NCI-H2107 (cell line): ENCODE measurements around the gene ZNF467.
A peak's percentile ranks its signal among the peaks of the same experiment; 100 is the strongest.

ENCODE experiments used
- DNase-seq: peaks from one replicate; lab custom pipeline; 2025; lab: John Stamatoyannopoulos, UW

Gene ZNF467

GRCh38 chr7:149743476-149744255 is 29.7 kb downstream of the ZNF467 start:
- no peak for DNase-seq

GRCh38 chr7:149742075-149742701 is 31.2 kb downstream of the ZNF467 start:
- DNase-seq = peak; percentile 45

GRCh38 chr7:149741629-149742028 is 31.8 kb downstream of the ZNF467 start:
- DNase-seq = peak; percentile 22

- DNase-seq = no peak
Observed at GRCh38 chr7:149736478-149737360, 36.7 kb downstream of the ZNF467 start.

- DNase-seq = no peak
Observed at GRCh38 chr7:149735779-149736477, 37.5 kb downstream of the ZNF467 start.

GRCh38 chr7:149735181-149735602 is 38.2 kb downstream of the ZNF467 start:
- DNase-seq = no peak

GRCh38 chr7:149734791-149735075 is 38.7 kb downstream of the ZNF467 start:
- DNase-seq = no peak

- DNase-seq = peak; percentile 39
Observed at GRCh38 chr7:149733924-149734790, 39.2 kb downstream of the ZNF467 start.

GRCh38 chr7:149733131-149733923 is 40.1 kb downstream of the ZNF467 start:
- no peak for DNase-seq

- no peak for DNase-seq
Observed at GRCh38 chr7:149732611-149733010, 40.8 kb downstream of the ZNF467 start.

- DNase-seq = no peak
Observed at GRCh38 chr7:149732111-149732561, 41.3 kb downstream of the ZNF467 start.

- DNase-seq = no peak
Observed at GRCh38 chr7:149731207-149731955, 42.0 kb downstream of the ZNF467 start.

GRCh38 chr7:149729983-149730801 is 43.2 kb downstream of the ZNF467 start:
- DNase-seq = no peak

- DNase-seq = no peak
Observed at GRCh38 chr7:149729586-149729982, 43.8 kb downstream of the ZNF467 start.

- DNase-seq = no peak
Observed at GRCh38 chr7:149728491-149729375, 44.7 kb downstream of the ZNF467 start.

- DNase-seq = no peak
Observed at GRCh38 chr7:149727899-149728476, 45.4 kb downstream of the ZNF467 start.
